GM18858 (cell line): ENCODE measurements around the gene ABCC12.
A peak's percentile ranks its signal among the peaks of the same experiment; 100 is the strongest.

ENCODE experiments used
- ATAC-seq: cut with Tn5 transposase; IDR thresholded peaks from one replicate; pipeline ENCODE4 v1.9.1; 2021; ENCODE audit not compliant: unreplicated experiment

ABCC12 gene

DNA sequence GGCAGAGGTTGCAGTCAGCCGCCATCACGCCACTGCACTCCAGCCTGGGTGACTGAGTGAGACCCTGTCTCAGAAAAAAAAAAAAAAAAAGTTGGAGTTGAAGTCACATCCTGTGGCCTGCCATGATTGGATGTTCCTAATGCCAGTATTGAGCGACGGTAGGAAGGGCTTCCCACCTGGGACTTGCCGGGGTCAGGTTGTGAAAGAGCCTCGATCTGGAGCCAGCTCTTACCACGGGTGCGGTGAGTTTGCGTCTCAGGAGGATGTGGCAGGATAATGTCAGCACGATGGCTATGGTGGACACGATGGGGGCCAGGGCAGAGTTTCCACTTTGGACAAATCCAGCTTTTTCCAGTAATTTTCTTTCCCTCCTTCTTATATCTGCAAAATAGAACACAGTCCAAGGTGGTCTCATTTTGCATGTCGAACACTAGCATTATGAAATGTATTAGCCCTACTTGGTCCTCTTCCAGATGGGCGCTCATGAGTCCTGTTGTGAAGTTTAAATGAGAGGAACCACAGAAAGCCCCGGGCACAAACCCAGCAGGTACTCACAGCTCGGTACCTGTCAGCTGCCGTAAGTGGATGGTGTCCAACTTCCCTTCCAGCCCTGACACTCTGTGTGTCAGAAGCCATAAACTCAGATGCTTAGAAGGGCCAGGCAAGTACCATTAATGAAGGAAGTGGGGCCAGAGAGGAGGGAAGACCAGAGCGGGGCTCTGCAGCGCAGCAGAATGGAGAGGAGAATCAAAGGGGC is 22.2 kb downstream of the ABCC12 start:
- ATAC-seq, result no peak

- no peak for ATAC-seq
These were observed 23.1 kb downstream of the ABCC12 start for GRCh38 chr16:48132696-48133095.

DNA sequence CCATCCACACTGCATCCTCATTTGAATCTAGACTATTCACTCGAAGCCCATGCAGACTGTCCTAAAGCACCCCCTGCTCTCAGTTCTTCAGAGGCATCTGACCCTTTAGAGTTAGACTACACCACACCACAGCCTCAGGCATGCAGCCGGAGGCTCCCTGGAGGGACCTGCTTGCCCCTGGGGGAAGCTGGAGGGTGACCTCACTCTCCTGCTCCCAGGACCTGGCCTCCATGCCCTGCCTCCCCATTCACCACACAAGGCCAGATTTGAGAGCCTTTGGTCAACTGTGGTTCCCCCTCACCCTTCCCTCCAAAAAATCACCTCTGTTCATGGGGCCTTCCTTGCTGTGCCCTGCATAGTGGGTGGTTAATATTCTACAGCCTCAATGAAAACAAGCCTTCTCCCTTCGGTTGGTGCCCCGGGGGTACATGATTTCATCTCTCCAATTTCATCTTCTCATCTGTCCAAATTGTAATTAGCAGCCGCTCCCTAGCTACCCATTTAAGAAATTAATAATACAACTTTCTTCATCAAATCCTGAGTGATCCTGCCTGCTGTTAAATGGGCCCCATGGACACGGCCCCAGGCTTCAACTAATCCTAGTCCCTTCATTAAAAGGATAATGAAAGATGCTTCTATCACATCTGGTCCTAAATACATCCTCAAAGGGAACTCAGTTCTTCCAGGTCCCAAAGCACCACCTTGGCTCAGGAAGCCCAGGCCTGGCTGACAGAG is 24.4 kb downstream of the ABCC12 start:
- ATAC-seq, result no peak

DNA sequence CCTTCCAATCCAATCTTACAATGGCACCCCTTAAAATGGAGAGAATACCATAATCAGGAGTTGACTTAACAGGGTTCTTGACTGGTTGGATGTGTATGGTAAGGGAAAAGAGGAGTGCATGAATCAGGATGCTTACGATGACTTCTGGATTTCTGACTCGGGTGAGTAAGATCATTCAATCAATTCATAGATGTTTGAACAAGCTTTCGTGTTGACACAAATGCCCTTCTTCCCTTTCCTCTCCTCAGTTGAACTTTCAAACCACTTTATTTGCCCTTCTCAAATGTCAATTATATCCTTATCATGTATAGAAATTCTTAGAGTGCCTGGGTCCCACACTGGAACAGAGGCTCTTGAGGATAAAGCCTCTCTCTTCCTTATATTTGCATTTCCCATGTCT is 25.9 kb downstream of the ABCC12 start:
- ATAC-seq, result no peak

DNA sequence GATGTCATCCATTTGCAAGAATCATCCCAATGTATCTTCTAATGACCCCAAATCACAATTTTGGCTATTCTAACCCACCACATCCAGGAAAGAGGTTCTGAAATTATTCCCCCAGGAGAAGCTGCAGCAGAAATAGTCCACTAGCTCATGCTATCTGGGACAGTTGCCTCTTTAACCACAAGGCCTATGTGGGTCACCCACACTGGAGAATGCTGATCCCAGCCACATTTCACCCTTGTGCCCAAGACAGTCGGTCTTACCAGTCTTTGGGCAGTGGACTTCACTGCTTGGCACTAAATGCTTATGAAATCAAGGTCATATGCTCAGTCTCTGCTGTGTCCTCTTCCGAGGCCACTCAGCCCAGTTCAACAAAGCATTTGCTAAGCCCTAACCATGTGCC is 27.0 kb downstream of the ABCC12 start:
- no peak for ATAC-seq

- ATAC-seq, result no peak
These were observed 28.8 kb downstream of the ABCC12 start for GRCh38 chr16:48126801-48127644.

- ATAC-seq, result no peak
These were observed 29.9 kb downstream of the ABCC12 start for GRCh38 chr16:48125888-48126287.

DNA sequence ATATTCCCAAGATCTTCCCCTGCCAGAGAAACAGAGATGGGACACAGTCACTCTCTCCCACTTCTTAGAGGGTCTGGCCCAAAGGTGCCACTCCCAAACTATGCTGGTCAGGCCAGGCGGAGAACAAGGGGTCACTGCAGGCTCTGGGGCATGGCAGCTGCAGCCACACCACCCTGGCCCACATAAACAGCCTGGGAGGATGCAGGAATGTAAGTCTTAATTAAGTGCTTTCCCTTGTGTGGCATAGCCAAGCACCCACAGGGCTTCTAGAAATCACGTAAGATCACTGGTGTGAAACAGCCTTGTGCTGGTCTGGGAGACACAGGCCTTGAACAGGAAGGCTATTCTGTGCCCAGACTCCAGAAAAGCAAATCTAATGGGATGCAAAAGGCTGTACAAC is 31.5 kb downstream of the ABCC12 start:
- ATAC-seq, result no peak

DNA sequence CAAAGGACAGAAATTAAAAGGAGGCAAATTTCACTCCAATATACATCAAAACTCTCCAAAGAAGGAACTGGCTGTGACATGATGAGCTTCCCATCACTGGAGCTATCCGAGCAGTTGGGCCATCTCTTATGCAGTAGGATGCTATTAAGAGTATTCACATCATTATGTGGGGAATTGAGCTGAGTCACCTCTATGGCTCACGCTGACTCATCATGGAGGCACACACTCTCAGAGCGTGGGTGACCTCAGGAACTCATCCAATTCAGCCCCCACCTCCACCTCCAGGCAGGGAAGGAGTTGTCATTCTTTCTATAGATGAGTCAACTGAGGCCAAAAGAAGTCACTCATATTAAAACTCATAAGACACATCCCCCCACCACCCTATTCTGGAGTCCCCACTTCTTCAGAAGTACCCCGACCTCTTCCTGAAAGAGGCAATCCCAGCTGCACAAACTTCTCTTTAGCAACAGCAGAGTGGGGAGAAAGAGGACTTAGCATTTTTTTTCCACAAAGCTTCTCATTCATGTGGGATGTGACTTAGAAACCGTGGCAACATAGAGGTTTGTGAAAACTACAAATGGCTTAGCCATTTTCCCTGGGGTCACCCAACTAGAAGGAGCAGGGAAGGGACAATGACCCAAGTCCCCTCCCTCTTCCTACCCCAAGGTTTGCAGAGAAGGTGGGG is 32.5 kb downstream of the ABCC12 start:
- ATAC-seq, result peak; percentile 69

- ATAC-seq, result no peak
These were observed 34.5 kb downstream of the ABCC12 start for GRCh38 chr16:48121276-48121675.

- no peak for ATAC-seq
These were observed 37.0 kb downstream of the ABCC12 start for GRCh38 chr16:48118841-48119240.

GRCh38 chr16:48117217-48118105 is 38.3 kb downstream of the ABCC12 start:
- no peak for ATAC-seq

DNA sequence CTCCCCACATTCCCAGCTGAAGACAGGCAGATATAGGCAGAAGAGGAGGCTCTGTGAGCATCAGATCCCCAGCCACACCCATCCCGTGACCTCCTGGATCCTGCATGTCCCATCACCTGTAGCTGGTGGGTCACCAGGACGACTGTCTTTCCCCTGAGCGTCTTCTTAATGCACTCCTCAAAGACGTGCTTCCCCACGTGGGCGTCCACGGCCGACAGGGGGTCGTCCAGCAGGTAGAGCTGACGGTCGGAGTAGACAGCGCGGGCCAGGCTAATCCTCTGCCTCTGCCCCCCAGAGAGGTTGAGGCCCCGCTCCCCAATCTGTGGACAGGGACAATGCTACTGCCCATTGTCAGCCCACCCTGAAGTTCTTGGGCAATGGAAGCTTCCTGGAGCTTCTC is 40.5 kb downstream of the ABCC12 start:
- ATAC-seq, result no peak

DNA sequence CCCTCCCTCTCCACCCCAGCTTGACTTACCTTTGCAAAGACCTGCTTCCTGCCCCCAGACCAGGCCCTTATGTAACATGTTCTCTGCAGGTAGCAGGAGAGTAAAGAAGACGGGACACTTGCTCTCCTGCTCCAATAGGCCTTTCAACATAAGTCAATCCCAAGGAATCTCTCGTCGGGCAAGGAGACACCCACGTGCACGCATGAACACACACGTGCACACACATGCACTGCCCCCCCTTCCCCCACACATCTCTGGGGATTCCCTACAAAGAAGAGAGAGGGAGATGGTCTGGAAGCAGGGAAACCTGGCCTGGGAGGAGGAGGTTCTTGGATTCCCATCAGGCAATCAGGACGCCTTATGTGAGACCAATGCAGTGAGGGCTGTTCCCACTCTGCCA is 41.4 kb downstream of the ABCC12 start:
- no peak for ATAC-seq

GRCh38 chr16:48113471-48113870 is 42.3 kb downstream of the ABCC12 start:
- no peak for ATAC-seq

DNA sequence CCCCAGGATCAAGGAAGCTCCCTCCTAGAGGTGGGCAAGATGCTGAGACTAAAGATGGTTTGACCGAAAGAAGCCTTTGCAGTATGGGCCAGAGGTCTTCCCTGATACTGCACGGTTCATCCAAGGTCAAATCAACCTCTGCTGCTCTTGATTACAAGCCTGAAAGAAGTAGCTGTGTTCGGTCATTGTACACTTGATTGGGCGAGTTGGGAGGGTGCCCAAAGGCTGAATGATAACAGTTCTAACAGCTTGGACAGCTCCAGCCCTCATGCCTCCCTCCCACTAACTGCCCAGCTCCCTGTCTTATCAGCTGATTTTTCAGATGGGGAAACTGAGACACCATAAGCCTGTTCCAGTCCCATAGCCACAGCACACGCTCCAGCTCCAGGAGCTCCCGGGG is 42.8 kb downstream of the ABCC12 start:
- ATAC-seq, result no peak

DNA sequence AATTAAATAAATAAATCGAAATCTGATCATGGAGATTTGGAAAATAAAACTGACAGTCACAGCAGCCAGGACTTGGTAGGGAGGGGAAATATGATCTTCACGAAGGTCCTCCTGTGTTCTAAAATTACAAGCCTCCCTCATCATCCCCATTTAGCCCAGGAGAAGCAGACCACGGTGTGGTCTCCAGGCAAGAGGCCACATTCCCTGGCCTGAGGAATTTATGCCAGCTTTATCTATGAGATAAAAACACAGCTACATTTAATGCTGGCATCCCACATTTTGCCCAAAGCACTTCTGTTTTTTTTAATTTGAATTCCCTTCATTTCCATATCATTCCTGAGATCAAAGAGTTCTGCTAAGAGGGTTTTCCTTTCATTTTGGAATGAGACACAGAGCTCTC is 43.2 kb downstream of the ABCC12 start:
- no peak for ATAC-seq

- no peak for ATAC-seq
These were observed 44.8 kb downstream of the ABCC12 start for GRCh38 chr16:48110982-48111381.

DNA sequence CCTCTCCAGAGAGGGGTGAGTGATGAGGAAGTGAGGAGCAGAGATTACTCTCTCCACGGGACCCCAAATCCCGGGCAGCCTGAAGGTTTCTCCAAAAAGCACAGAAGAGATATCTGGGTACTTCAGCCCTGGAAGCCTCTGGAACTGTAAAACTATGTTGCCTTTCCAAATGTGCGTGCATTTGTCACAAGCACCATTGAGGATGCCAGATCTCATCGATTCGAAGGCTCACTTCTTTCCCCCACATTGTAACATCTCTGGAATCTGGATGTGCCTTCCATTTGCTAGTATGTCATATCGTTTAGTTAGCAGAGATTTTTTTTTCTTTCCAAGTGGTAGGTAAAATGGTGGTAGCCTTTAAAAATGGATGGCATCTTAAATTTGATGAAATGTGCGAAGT is 45.8 kb downstream of the ABCC12 start:
- ATAC-seq, result no peak

GRCh38 chr16:48109475-48109874 is 46.3 kb downstream of the ABCC12 start:
- ATAC-seq, result no peak
